HEK293T (cell line): ENCODE results near the gene MRPL39.

Source experiments
- CTCF ChIA-PET: fragments of 350-600 bp; formaldehyde crosslinking; extraction: SDS; loops from one replicate; lab custom pipeline; 2021; ENCODE audit warnings: antibody characterized with exemption, inconsistent platforms; lab: Yijun Ruan, JAX
- POLR2A ChIA-PET: fragments of 350-600 bp; formaldehyde crosslinking; extraction: SDS; loops from one replicate; lab custom pipeline; 2020; ENCODE audit warnings: antibody characterized with exemption, inconsistent platforms; lab: Yijun Ruan, JAX
- DNase-seq: peaks from one replicate; pipeline ENCODE4 v3.0.0; 2012; ENCODE audit warnings: mixed read lengths; ENCODE audit errors: extremely low spot score
- ARNT ChIP-seq: fragments of 450-650 bp; IDR thresholded peaks from 2 replicates; pipeline ENCODE4 v1.6.1; 2017; ENCODE audit warnings: mild to moderate bottlenecking
- BHLHE40 ChIP-seq: fragments of 450-650 bp; IDR thresholded peaks from 2 replicates; pipeline ENCODE4 v1.6.1; 2016; ENCODE audit warnings: mild to moderate bottlenecking, moderate library complexity, borderline replicate concordance
- CTBP1 ChIP-seq: fragments of 450-650 bp; IDR thresholded peaks from 2 replicates; pipeline ENCODE4 v1.6.1; 2016; ENCODE audit warnings: borderline replicate concordance
- ELF4 ChIP-seq: fragments of 450-650 bp; IDR thresholded peaks from 2 replicates; pipeline ENCODE4 v1.6.1; 2017; ENCODE audit warnings: antibody characterized with exemption
- FOXA1 ChIP-seq: fragments of 450-650 bp; IDR thresholded peaks from 2 replicates; pipeline ENCODE4 v1.6.1; 2016; ENCODE audit warnings: mild to moderate bottlenecking
- FOXK2 ChIP-seq: fragments of 450-650 bp; IDR thresholded peaks from 2 replicates; pipeline ENCODE4 v1.6.1; 2016; ENCODE audit warnings: mild to moderate bottlenecking
- FOXM1 ChIP-seq: fragments of 450-650 bp; IDR thresholded peaks from 2 replicates; pipeline ENCODE4 v1.6.1; 2017; ENCODE audit warnings: mild to moderate bottlenecking, borderline replicate concordance
- HDGF ChIP-seq: fragments of 450-650 bp; IDR thresholded peaks from 2 replicates; pipeline ENCODE4 v1.6.1; 2017; ENCODE audit warnings: antibody characterized with exemption, borderline replicate concordance
- L3MBTL2 ChIP-seq: fragments of 450-650 bp; conservative IDR thresholded peaks from 2 replicates; pipeline ENCODE4 v1.6.1; 2016; ENCODE audit warnings: mild to moderate bottlenecking
- LEF1 ChIP-seq: fragments of 450-650 bp; IDR thresholded peaks from 2 replicates; pipeline ENCODE4 v1.6.1; 2017; ENCODE audit warnings: mild to moderate bottlenecking, borderline replicate concordance
- NFRKB ChIP-seq: fragments of 450-650 bp; IDR thresholded peaks from 2 replicates; pipeline ENCODE4 v1.6.1; 2016; ENCODE audit warnings: mild to moderate bottlenecking, moderate library complexity
- PKNOX1 ChIP-seq: fragments of 450-650 bp; IDR thresholded peaks from 2 replicates; pipeline ENCODE4 v1.6.1; 2016
- SP1 ChIP-seq: fragments of 450-650 bp; IDR thresholded peaks from 2 replicates; pipeline ENCODE4 v1.6.1; 2017
- SUZ12 ChIP-seq: fragments of 450-650 bp; IDR thresholded peaks from 2 replicates; pipeline ENCODE4 v1.6.1; 2016; ENCODE audit warnings: mild to moderate bottlenecking
- TARDBP ChIP-seq: fragments of 450-650 bp; IDR thresholded peaks from 2 replicates; pipeline ENCODE4 v1.6.1; 2016
- ZNF384 ChIP-seq: fragments of 450-650 bp; IDR thresholded peaks from 2 replicates; pipeline ENCODE4 v1.6.1; 2016

Gene MRPL39

DNA sequence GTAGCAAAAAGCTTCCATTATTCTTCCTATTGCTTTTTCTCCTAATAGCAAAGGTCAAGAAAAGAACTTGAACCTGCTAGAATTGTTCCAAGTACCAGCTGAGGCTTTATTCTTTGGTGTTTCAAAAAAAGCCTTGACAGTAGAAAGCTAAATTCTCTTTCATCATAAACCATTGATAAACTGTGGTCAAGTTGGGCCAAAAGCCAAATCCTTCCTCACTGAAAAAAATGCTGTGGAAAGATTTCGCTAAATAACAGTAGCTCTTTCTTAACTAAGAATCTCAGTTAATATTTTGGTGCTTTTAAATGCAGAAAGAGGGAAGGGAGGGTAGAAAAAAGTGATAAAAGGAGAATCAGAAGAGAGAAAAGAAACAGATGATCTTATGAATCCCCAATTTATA lies 17.8 kb upstream of the MRPL39 start:
- ChIA-PET CTCF (no interaction called here), POLR2A (no interaction called here)
- TF ChIP-seq NFRKB (no peak), HDGF (no peak), TARDBP (no peak), ELF4 (no peak), FOXK2 (no peak), FOXA1 (no peak), PKNOX1 (no peak), ZNF384 (no peak), L3MBTL2 (no peak), BHLHE40 (no peak), LEF1 (no peak), SP1 (no peak)
- DNase-seq = no peak

GRCh38 chr21:25624511-25624910 lies 17.2 kb upstream of the MRPL39 start:
- DNase-seq = no peak
- no peak for TF ChIP-seq SUZ12
- TF ChIP-seq CTBP1 = no peak
- no peak for TF ChIP-seq ZNF384
- no peak for TF ChIP-seq FOXA1
- ChIA-PET CTCF (no interaction called here), POLR2A (no interaction called here)

DNA sequence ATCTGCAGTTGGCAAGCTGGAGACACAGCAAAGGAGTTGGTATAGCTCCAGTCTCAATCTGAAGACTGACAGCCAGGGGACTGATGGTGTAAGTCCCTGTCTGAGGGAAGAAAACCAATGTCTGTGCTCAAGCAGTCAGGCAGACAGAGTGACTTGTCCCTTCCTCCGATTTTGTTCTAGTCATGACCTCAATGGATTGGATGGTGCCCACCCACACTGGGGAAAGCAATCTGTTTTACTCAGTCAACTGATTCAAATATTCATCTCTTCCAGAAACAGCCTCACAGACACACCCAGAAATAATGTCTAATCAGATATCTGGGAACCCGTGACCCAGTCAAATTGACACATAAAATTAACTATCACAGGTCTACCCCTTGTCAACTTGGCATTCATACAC lies 11.9 kb upstream of the MRPL39 start:
- CTCF ChIA-PET = no interaction called here

GRCh38 chr21:25615880-25616279 lies 8.6 kb upstream of the MRPL39 start:
- TF ChIP-seq FOXK2 = no peak
- no peak for TF ChIP-seq NFRKB
- TF ChIP-seq PKNOX1 = no peak
- TF ChIP-seq SUZ12 = no peak
- TF ChIP-seq ARNT = no peak
- DNase-seq = no peak
- POLR2A ChIA-PET = no interaction called here
- CTCF ChIA-PET = no interaction called here

More for the DNA sequence above, 11.9 kb upstream of the MRPL39 start:
- TF ChIP-seq SUZ12 = no peak
- TF ChIP-seq FOXM1 = no peak
- POLR2A ChIA-PET = no interaction called here
- no peak for DNase-seq

DNA sequence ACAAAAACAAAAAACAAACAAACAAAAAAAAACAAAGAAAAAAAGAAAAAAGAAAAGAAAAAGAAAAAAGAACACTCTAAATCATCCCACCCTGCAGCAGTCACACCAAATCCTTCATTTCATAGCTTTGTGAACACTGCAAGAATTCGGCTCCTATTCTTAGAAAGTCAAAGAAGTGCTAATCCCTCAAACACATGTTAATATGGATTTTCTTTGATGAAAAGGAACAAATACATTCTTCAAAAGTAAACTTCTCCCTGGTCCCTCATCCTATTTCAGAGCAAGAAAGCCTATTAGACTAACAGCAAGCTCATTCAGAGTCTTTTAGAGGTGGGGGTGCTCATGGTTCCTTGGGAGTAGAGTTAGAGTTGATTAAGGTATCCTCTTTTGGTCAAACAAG lies 7.2 kb upstream of the MRPL39 start:
- POLR2A ChIA-PET = no interaction called here
- CTCF ChIA-PET = no interaction called here
- TF ChIP-seq ARNT = no peak
- no peak for TF ChIP-seq SP1
- TF ChIP-seq TARDBP = no peak
- no peak for TF ChIP-seq ZNF384
- TF ChIP-seq PKNOX1 = no peak
- no peak for TF ChIP-seq BHLHE40
- no peak for TF ChIP-seq FOXK2

DNA sequence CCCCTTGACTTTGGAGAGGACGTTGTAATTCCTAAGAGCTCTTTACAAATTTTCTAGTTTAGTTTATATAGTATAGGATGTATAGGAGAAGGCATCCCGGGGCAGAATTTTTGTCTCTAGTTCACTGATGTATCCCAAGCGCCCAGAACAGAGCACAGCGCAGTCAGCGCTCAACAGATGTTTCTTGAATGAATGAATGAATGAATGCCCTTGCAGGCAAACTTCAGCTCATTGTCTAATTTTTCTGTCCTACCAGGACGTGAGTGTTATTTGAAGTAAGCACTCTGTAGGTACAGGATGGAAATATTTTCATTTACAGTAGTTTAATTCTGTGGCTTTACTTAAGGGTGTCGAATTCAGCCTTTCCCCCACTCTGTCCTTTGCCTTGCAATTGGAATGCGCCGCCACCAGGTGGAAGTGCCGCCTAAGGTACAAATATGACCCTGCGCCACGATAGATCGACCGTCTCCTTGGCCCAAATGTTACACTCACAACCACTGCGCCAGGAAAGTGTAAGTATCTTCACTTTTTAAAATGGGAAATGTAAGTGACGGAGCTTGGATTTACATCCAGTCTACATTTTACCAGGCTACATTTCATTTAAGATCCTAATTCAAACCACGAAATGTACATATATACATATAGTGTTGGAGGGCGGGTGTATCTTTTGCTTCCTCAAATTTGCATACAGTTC lies 910 bp upstream of the MRPL39 start:
- TF ChIP-seq FOXM1 (no peak), BHLHE40 (no peak), ZNF384 (no peak), L3MBTL2 (0 out of 2 replicates have a peak, but pooled peaks have one; percentile 10), NFRKB (no peak), HDGF (no peak), FOXA1 (no peak), SUZ12 (no peak)
- peak; percentile 82 for DNase-seq
- ChIA-PET POLR2A (interaction anchor here (1.1 to 1.6 kb wide), 2 partner anchors 127 to 563 kb away, joined by 3 to 6 read pairs; partner anchors contain the start of genes APP, ATP5PF and GABPA), CTCF (interaction anchor here (0.6 to 1.6 kb wide), 5 partner anchors 10 to 104 kb away, joined by 3 to 13 read pairs (median 3); no protein-coding TSS in a partner anchor)

More for the DNA sequence above, 7.2 kb upstream of the MRPL39 start:
- DNase-seq = no peak

- CTCF ChIA-PET = interaction anchor here (0.6 kb wide), 1 partner anchor 111 kb away, joined by 3 read pairs; no protein-coding TSS in a partner anchor
- no peak for DNase-seq
- TF ChIP-seq BHLHE40 (no peak), HDGF (no peak), ZNF384 (no peak), FOXA1 (no peak), L3MBTL2 (no peak)
- POLR2A ChIA-PET = no interaction called here
Measured at GRCh38 chr21:25589887-25590286, 17.4 kb downstream of the MRPL39 start.
